Activated CD8-positive, alpha-beta memory T cell treated with anti-CD3 and anti-CD28 coated beads, Interleukin-2, amount 50 U/mL, for 1 hour (primary cell): ENCODE measurements around the gene ARMC6.
A peak's percentile ranks its signal among the peaks of the same experiment; 100 is the strongest.

Experiments used
- DNase-seq: peaks from one replicate; pipeline ENCODE4 v3.0.0-alpha.2; 2020; ENCODE audit errors: extremely low read depth

The ARMC6 gene

DNA sequence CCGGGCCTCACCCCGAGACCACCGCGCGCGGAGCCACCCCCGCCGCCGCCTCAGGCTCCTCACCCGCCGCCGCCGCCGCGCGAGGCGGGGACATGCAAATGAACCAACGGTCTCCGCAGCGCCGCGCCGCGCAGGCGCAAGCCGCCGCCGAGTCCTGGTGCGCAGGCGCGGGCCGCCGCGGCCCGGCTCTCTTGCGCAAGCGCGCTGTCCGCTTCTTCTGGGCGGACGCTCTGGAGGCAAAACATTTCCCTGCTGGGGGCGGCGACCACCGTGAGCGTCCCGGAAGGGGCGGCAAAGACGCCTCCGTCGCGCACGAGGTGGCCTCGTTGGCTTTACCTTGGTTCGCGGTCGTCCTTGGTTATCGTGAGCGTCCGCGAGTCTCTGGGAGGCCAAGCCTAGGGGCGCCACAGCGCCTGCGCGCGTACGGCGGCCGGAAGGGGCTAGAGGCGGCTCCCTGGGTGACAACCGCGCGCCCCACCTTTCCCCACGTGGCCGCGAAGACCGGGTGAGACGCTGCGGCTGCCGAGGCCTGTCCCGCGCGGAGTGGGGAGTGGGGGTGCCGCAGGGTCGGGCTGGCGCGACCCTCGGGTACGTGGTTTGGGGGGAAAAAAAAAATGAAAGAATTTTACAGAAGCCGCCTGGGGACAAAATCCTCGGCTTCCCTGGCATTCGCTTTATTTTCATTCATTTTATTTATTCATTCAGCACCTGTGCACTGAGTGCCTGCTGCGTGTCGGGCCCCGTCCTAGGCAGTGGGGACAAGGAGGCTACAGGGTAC is at the start of gene ARMC6, which contains the start of gene SUGP2:
TSS of gene ARMC6 (plus strand) at position 178 of the 778 bp plus-strand sequence. CDS start 607 bp downstream, outside the sequence.
TSS of gene SUGP2 (minus strand) at position 92 of the 778 bp plus-strand sequence. CDS start 2,446 bp downstream, outside the sequence.
- DNase-seq, result peak; percentile 54

DNA sequence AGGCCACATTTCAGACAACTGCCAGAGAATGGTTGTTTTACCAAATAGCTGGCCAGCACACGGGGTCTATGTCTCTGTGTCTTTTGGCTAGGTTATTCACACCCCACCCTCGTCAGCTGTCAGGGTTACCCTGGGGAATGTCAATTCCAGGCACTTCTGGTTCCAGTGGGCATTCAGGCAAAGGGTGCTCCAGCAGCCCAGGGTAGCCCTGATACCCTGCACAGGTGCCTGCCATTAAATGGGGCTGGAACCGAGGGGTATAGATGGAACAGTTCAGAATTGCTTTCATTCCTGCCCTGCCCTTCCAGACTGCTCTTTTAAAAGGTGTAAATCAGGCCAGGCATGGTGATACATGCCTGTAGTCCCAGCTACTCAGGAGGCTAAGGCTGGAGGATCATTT is 49.2 kb upstream of the ARMC6 start:
- DNase-seq, result no peak

DNA sequence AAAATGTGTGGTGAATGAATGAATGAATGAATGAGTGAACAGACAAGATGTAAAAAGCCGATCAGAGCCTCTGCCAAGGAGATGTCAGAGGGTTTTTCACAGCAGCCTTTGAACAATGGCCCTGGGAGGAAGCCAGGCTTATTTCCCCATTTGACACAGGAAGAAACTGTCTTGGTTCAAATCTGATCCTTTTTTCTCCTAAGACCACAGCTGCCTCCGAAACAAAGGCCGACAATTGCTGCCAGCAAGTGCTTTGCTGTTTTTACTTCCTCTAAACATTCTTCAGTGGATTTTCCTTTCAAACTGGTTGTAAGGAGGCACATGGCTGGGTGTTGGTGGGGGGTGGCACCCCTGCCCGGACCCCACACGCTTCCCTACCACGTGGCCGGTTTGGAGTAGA is 48.1 kb upstream of the ARMC6 start:
- no peak for DNase-seq

DNA sequence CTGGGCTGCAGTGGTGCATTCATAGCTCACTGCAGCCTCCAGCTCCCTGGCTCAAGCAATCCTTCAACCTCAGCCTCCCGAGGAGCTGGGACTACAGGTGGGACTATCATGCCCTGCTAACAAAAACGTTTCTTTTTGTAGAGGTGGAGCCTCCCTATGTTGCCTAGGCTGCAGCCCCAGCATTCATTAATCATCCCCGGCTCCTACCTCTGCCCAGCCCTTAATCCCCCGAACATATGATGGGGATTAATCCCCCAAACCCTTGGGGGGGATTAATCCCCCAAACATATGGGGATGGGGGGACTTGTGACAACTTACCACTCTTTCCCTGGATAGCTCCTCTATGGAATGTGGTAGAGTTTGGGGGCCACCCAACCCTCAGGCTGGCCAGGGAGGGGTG is 45.9 kb upstream of the ARMC6 start:
- no peak for DNase-seq

DNA sequence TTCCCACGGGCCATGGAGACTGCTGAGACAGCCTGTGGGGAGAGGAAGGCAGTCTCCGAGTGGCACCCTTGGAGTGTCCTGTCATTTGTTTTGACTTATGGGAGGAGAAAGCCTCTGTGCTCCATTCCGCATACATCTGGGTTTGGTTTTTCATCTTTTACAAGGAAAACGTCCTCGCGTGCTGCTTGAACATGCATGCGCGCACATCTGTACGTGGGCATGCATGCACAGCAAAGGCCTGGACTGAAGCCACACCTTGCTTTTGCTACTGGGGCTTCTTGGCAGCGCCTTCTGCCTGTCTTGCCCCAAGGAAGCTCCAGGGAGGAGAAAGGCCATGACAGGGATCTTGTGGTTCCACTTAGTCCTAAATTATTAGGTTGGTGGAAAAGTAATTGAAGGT is 44.1 kb upstream of the ARMC6 start:
- DNase-seq, result no peak

DNA sequence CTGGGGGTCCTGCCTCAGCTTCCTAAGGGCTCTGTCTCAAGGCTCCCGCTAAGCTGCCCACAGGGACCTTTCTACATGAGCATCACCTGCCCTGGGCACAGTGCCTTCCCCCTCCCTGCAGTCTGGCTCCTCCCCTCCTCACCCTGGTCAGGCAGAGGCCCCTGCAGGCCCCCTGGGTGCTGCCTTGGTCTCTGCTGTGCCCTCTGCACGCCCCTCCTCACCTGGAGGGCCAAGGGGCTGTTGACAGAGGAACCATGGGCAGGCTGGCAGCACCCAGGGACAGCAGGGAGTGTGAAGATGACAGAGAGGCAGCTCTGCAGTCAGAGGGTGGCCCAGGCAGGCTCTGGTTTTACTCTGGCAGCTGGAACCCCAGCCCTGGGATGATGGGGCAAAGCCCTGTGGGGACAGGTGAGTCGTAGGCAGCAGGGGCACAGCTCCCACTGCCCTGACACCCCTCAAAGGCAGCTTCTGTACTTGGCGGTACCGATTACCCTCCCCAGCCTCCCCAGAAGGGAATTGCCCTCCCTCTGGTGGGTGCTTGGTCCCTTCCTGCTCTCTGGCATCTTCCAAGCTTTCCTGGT is 43.2 kb upstream of the ARMC6 start:
- no peak for DNase-seq

DNA sequence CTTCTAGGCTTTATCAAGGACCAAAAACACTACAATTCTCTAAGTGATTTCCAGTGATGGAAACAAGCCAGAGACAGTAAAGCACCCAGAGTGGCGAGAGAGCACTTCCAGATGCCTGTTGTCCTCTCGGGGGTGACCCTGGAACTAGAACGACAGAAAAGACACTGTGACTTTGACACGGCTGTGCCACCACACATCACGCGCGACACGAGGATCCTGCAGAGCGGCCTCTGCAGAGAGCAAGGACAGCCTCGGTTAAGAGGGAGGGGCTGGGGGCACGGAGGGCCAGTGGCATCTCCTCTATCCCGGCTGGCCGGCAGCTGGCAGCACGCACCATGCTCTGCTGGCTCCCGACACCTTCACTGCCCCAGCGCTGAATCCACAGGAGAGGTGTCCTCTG is 42.4 kb upstream of the ARMC6 start:
- DNase-seq, result no peak

DNA sequence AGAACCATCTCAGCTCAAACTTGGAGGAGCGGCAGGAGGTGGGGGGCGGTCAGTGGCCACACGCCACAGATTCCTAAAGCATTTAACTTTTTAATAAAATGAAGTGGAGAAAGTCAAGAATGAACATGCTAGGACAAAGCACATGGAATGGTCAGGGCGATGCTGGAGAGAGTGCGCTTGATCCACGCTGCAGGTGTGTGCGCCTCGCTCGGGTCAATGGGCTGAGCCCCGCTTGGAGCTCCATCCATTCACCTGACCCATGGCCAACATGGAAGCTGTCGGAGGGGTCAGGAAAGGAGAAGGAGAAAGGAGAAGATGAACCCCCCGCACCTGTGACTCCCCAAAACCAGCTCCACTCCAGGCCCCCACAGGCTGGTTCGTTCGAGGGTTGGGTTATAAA is 41.9 kb upstream of the ARMC6 start:
- no peak for DNase-seq

DNA sequence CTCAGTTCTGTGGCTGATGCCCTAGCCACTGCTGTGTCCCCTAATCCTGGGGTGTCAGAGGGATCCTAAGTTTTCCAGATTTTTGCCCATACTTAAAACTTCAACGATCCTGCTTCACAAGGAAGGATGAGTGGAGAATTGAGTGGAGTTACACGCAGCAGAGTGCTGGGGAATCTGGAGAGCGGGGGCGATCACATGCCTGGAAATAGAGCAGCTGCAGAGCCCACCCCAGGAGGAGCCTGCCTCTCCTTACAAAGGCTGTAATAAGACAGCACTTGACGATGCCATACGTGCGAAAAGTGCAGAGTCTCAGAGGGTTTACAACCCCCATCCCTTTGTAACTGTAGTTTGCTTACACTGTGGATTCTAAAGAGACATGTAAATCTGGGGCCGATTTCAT is 40.7 kb upstream of the ARMC6 start:
- no peak for DNase-seq

DNA sequence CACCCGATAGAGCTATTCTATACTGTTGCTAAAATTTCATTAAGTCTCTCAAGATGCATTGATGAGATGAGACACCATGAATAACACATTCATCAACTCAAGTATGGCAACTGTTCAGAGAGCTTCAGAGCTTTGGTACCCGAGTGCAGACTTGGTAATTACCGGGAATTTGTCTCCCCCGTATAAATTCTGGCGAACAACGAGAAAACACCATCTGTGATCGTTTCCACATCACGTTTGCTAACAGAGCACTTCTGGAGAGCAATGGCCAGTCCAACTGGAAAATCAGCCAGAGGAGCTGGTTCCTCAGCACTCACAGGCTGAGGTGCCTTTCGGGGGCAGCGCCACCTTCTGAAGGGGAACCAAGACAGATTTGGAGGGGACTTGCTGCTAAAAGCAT is 40.3 kb upstream of the ARMC6 start:
- DNase-seq, result no peak

DNA sequence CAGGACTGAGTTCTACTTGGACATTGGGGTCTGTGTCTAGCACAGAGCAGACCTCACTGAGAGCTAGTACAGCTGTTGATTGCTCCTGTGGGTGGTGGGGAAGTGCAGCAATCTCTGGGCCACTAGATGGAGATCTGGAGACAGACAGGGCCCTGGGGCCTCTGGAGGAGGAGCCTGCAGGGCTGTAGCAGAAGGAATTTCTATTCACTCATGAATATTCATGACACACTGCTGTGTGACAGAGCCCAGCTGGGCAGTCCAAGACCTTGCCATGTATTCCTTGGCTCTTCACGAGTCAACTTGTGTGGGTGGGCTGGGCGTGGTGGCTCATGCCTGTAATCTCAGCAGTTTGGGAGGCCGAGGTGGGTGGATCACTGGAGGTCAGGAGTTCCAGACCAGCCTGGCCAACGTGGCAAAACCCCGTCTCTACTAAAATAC is 37.6 kb upstream of the ARMC6 start:
- DNase-seq, result no peak

DNA sequence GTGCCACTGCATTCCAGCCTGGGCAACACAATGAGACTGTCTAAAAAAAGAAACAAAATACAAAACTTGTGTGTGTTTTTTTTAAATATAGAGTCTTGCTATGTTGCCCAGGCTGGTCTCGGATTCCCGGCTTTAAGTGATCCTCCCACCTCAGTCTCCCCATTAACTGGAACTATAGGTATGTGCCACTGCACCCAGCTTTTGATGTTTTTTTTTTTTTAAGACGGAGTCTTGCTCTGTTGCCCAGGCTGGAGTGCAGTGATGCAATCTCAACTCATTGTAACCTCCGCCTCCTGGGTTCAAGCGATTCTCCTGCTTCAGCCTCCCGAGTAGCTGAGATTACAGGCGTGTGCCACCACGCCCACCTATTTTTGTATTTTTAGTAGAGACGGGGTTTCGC is 37.1 kb upstream of the ARMC6 start:
- no peak for DNase-seq

DNA sequence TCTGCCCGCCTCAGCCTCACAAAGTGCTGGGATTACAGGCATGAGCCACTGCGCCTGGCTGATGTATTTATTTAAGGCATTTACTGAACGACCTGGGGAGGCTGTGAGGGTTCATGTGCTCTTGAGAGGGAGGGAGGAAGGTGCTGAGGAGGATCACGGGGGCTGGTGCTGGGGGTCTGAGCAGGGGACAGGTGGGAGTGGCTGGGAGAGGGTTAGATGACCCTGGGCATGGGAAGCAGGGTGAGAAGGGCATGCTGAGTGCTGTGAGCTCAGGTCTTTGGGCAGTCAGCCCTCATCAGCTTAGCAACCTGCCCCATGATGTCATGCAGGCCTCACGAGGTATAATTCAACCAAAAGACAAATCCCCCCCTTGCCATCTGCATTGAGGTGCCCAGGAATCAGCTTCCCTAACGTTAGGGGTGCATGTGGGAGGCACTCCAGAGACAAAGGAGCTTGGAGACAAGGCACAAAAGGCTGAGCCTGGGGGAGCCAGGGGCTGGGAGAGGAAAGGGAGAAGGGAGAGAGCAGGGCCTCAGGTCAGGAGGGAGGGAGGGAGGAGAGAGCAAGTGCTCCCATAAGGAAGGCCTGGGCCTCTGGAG is 36.5 kb upstream of the ARMC6 start:
- DNase-seq, result no peak

DNA sequence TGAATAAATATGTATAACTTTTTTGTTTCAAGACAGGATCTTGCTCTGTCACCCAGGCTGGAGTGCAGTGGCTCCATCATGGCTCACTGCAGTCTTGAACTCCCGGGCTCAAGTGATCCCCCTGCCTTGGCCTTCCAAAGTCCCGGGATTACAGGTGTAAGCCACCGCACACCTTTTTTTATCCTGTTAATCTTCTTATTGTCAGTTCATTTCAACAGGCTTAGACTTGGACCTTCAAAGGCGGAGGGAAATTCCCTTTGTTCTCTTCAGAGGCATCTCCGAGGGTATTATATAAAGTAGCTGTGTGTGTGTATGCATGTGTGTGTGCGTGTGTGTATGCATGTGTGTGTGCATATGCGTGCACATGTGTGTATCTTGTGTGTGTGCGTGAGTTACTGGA is 35.1 kb upstream of the ARMC6 start:
- DNase-seq, result no peak

DNA sequence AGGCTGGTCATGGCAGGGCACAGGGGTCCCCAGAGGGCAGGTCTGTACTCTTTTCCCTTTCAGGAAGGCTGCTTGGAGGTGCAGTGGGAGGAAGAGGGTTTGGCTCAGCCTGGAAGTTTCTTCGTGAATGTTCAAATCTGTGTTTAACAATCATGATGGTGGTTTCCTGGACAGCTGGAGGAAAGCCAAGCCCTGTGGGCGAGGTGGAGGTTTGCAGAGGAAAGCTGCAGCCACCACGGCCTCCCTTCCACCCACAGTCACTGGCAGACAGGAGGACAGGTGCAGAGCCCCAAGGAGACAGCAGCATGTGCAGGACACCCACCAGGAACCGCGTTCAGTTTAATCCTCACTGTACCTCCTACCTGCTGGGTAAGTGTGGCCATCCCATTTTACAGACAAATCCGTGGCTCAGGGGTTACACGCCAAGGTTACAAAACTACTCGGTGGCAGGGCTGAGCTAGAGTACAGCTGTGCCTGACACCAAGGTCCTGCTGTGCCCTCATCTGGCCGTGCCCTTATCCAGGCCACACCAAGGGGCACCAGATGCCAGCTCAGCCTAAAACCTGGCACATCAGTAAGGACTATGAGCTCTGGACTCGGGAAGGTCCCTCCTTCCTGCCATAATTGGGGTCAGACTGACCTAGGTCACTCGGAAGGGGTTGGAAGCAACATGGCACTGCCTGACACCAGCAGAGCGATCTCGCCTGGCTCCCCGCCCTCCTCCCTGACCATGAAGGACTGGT is 34.2 kb upstream of the ARMC6 start:
- no peak for DNase-seq

DNA sequence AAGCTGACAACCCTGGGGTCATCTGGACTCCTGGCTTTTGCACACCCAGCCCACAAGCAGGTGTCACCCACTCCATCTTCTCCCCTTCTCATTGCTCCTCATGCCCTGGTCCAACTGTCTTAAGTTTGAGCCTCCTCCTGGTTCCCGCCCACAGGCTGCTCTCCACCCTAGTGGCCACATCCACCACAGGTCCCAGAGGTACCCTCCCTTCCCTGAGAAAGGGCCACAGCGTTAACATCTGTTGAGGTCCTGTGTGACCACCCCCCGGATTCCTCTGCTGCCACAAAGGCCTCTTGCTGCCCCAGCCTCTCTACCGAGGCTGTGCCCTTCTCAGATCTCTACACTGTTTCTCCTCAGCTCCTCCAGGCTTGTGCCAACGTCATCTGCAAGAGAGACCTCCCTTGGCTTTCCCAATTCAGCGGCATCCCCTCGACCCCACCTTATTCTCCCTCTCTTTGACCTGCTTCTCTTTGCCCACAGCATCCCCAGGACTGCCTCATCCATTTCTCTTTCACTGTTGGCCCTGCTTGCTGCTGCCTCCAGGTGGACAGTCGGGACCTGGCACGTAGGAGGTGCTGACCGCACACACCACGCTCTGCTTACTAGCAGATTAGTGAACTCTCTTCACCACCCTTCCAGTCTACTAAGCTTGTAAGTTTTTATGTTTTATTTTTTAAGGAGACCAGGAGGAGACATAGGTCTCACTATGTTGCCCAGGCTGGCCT is 33.3 kb upstream of the ARMC6 start:
- no peak for DNase-seq

DNA sequence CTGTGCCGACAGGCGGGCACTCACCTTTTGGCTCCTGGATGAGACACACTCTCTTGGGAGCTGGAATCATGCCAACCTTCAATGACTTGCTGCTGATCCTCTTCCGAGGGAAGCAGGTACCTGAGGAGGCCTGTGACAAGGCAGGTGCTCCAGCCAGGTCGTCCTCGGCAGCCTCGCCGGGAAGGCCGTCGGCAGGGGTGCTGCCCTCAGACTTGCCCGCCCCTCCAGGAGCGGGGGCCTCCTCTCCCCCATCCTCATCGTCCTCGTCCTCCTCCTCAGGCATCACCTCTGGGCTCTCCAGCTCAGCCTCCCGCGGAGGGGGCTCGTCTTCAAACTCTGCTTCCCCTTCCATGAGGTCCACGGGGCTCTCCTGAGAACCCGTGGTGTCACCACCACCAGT is 29.3 kb upstream of the ARMC6 start:
- DNase-seq, result no peak

DNA sequence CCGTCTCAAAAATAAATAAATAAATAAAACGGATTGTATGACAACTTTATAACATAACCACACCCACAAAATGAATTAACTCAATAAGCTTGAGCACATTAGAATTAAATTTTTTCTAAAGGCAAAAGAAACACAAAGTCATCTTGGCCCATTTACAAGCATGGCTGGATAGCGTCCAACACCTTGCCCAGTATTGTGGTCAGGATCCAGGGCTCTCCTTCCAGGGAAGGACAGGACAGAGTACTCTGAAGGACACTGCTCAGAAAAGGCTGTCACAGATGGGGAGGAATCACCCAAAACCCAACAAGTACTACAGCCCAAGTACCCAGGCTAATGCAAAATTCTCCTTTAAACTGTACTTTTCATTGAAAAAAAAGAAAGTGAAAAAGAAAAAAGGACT is 27.2 kb upstream of the ARMC6 start:
- no peak for DNase-seq

DNA sequence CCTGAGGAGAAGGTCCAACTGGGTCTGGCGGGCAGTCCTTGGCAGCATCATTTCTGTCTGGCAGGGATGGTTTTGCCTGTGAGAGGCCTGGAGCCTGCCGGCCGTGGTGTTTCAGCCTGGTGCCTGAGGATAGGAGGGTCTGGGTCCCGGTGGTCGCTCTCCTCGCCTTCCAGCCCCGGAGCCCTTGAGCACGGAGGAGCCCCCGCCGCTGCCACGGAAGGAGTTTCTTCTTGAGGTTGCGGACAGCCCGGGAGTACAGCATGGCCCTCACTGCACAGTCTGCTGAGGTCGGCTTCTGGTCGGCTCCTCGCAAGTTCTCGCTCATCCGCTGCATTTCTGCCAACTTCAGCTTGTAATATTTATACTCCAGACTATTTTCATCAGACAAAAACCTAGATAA is 23.5 kb upstream of the ARMC6 start:
- DNase-seq, result no peak

DNA sequence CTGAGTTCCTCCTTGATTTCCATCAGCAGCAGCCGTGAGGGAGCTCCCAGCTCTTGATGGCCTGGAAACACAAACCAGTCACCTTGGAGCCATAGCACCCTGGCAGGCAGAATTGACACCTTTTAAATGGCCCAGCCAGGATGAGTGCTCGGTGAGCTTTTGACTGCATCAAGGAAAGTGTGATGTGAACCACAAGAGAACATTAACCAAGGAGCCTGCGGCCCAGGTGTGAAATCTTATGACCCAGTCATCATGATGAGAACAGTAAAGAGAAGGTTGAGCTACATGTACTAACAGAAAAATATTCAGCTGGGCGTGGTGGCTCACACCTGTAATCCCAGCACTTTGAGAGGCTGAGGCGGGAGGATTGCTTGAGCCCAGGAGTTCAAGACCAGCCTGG is 22.9 kb upstream of the ARMC6 start:
- no peak for DNase-seq

DNA sequence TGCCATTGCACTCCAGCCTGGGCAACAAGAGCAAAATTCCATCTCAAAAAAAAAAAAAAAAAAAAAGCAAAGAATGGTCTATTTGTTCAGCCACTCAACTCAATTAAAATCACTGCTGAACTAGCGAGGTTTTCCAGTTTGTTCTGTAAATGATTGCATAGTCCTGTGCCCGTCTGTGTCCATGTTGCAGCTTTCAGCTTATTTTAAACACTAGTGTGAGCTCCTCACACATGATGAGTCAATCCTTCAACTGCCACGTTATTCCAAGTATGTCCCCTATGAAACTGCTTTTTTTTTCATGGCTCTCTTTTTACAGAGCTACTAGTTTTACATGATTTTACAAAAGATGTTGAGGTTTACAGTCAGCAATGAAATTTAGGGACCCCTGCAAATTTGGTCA is 12.3 kb upstream of the ARMC6 start:
- DNase-seq, result no peak
